ENCODE measurements around the gene TMEM94. TPM values are rescaled to one million over a fixed set of nuclear protein-coding genes. Genes with fewer than 3 reads are reported as not detected.
"Not testable (repeated sequence)": the region's sequence is repeated elsewhere in the genome, so short reads cannot be mapped to it uniquely, and the experiment has no call there.

TMEM94 gene
- total RNA-seq, 1 experiment from 2014 or later = 63.4 TPM

- no peak overlapping the region for H3K4me3 Mint-ChIP-seq (ENCODE audit: low read depth, unreplicated experiment)
- CTCF ChIA-PET = interaction anchor here (0.6 to 0.7 kb wide), 2 partner anchors 8 to 15 kb away, joined by 3 to 6 read pairs; no protein-coding TSS in a partner anchor
- H3K36me3 Mint-ChIP-seq (ENCODE audit: insufficient read depth, unreplicated experiment) = no peaks in the 10 kb centered on the region
- no peaks in the 10 kb centered on the region for H3K9me3 Mint-ChIP-seq (ENCODE audit: low read depth, unreplicated experiment)
- no peak for DNase-seq
- no peaks in the 10 kb centered on the region for H3K27me3 Mint-ChIP-seq (ENCODE audit: unreplicated experiment)
- BruUV-seq (replicated peaks) = no TSS peak
- H3K4me1 Mint-ChIP-seq (ENCODE audit: low read depth, unreplicated experiment) = no peaks in the 10 kb centered on the region
- no peak overlapping the region for H3K27ac Mint-ChIP-seq (ENCODE audit: unreplicated experiment)
- intact Hi-C loops (cut with micrococcal nuclease; ENCODE audit: unreplicated experiment) = no loop called here
- TF ChIP-seq, protein P1, sequence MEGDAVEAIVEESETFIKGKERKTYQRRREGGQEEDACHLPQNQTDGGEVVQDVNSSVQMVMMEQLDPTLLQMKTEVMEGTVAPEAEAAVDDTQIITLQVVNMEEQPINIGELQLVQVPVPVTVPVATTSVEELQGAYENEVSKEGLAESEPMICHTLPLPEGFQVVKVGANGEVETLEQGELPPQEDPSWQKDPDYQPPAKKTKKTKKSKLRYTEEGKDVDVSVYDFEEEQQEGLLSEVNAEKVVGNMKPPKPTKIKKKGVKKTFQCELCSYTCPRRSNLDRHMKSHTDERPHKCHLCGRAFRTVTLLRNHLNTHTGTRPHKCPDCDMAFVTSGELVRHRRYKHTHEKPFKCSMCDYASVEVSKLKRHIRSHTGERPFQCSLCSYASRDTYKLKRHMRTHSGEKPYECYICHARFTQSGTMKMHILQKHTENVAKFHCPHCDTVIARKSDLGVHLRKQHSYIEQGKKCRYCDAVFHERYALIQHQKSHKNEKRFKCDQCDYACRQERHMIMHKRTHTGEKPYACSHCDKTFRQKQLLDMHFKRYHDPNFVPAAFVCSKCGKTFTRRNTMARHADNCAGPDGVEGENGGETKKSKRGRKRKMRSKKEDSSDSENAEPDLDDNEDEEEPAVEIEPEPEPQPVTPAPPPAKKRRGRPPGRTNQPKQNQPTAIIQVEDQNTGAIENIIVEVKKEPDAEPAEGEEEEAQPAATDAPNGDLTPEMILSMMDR (IDR thresholded peaks at IDR 0.05; ENCODE audit: unreplicated experiment) = no peak
These were observed 8.2 kb upstream of the TMEM94 start for GRCh38 chr17:75447951-75448856.

GRCh38 chr17:75450270-75450669, 6.2 kb upstream of the TMEM94 start:
- H3K36me3 Mint-ChIP-seq (ENCODE audit: insufficient read depth, unreplicated experiment) = no peaks in the 10 kb centered on the region
- no peaks in the 10 kb centered on the region for H3K4me1 Mint-ChIP-seq (ENCODE audit: low read depth, unreplicated experiment)
- no peak overlapping the region for H3K27ac Mint-ChIP-seq (ENCODE audit: unreplicated experiment)
- no TSS peak for BruUV-seq (replicated peaks)
- CTCF ChIA-PET = no interaction called here
- no peaks in the 10 kb centered on the region for H3K9me3 Mint-ChIP-seq (ENCODE audit: low read depth, unreplicated experiment)
- no peaks in the 10 kb centered on the region for H3K27me3 Mint-ChIP-seq (ENCODE audit: unreplicated experiment)
- H3K4me3 Mint-ChIP-seq (ENCODE audit: low read depth, unreplicated experiment) = no peak overlapping the region
- intact Hi-C loops (cut with micrococcal nuclease; ENCODE audit: unreplicated experiment) = no loop called here
- TF ChIP-seq, protein P1 (IDR thresholded peaks at IDR 0.05; ENCODE audit: unreplicated experiment) = no peak
- DNase-seq = no peak

- Mint-ChIP-seq H3K4me3 (ENCODE audit: low read depth, unreplicated experiment) (no peak overlapping the region), H3K36me3 (ENCODE audit: insufficient read depth, unreplicated experiment) (peaks cover 19% of the 10 kb centered on the region), H3K9me3 (ENCODE audit: low read depth, unreplicated experiment) (no peaks in the 10 kb centered on the region), H3K4me1 (ENCODE audit: low read depth, unreplicated experiment) (peaks cover 13% of the 10 kb centered on the region), H3K27ac (ENCODE audit: unreplicated experiment) (no peak overlapping the region), H3K27me3 (ENCODE audit: unreplicated experiment) (no peaks in the 10 kb centered on the region)
- CTCF ChIA-PET = no interaction called here
- no peak for DNase-seq
- intact Hi-C loops (cut with micrococcal nuclease; ENCODE audit: unreplicated experiment) = no loop called here
- BruUV-seq (replicated peaks) = no TSS peak
- TF ChIP-seq, protein P1 (IDR thresholded peaks at IDR 0.05; ENCODE audit: unreplicated experiment) = no peak
These were observed 2.2 kb upstream of the TMEM94 start for GRCh38 chr17:75454193-75454592.

DNA sequence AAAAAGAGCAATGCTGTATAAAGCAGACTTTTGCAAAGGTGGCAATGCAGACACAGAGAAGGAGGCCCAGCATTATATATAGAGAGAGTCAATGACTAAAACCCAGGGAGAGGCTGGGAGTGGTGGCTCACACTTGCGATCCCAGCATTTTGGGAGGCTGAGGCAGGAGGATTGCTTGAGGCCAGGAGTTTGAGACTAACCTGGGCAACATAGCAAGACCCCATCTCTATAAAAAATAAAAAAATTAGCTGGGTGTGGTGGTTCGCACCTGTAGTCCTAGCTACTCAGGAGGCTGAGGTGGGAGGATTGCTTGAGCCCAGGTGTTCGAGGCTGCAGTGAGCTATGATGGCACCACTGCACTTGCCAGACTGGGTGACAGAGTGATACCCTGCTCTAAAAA, 1.8 kb upstream of the TMEM94 start:
- DNase-seq; H3K27me3 Mint-ChIP-seq (ENCODE audit: unreplicated experiment); CTCF ChIA-PET; H3K4me3 Mint-ChIP-seq (ENCODE audit: low read depth, unreplicated experiment); intact Hi-C loops (cut with micrococcal nuclease; ENCODE audit: unreplicated experiment); H3K9me3 Mint-ChIP-seq (ENCODE audit: low read depth, unreplicated experiment); BruUV-seq (replicated peaks); H3K27ac Mint-ChIP-seq (ENCODE audit: unreplicated experiment): not testable (repeated sequence)
- Mint-ChIP-seq H3K4me1 (ENCODE audit: low read depth, unreplicated experiment) (peaks cover 17% of the 10 kb centered on the region), H3K36me3 (ENCODE audit: insufficient read depth, unreplicated experiment) (peaks cover 19% of the 10 kb centered on the region)

DNA sequence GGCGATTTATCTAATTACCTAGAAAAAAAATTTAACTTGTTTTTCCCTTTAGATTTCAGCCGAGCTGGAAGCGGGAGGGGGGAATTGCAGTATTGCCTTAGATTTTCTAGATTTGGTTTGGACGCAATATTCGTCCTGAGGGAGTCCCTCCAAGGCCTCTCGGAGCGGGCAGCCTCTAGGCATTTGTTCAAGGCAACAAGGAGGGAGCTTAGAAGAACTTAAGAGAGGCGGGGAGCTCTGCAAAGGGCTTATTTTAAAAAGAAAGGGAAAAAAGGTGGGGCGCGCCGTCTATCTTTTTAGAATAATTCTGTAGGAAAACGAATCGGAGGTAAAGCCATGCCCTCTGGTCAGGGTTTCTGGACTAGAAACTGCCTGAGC, 407 bp upstream of the TMEM94 start:
- Mint-ChIP-seq H3K4me3 (ENCODE audit: low read depth, unreplicated experiment) (peak overlapping the region; percentile 96), H3K27ac (ENCODE audit: unreplicated experiment) (peak overlapping the region; percentile 87), H3K36me3 (ENCODE audit: insufficient read depth, unreplicated experiment) (peaks cover 19% of the 10 kb centered on the region), H3K9me3 (ENCODE audit: low read depth, unreplicated experiment) (no peaks in the 10 kb centered on the region), H3K4me1 (ENCODE audit: low read depth, unreplicated experiment) (peaks cover 24% of the 10 kb centered on the region), H3K27me3 (ENCODE audit: unreplicated experiment) (no peaks in the 10 kb centered on the region)
- CTCF ChIA-PET = interaction anchor here (0.5 to 1.2 kb wide), 7 partner anchors 16 to 177 kb away, joined by 3 to 6 read pairs (median 3); partner anchors contain the start of genes SLC25A19, SMIM5 and TSEN54
- intact Hi-C loops (cut with micrococcal nuclease; ENCODE audit: unreplicated experiment) = no loop called here
- DNase-seq = no peak
- TF ChIP-seq, protein P1 (IDR thresholded peaks at IDR 0.05; ENCODE audit: unreplicated experiment) = no peak
- no TSS peak for BruUV-seq (replicated peaks)
